ENCODE data around the gene STS. TPM values are rescaled to one million over a fixed set of nuclear protein-coding genes. Genes with fewer than 3 reads are reported as not detected.

Gene STS
- total RNA-seq, 1 donor from 2014 or later, result 18.3 TPM

DNA sequence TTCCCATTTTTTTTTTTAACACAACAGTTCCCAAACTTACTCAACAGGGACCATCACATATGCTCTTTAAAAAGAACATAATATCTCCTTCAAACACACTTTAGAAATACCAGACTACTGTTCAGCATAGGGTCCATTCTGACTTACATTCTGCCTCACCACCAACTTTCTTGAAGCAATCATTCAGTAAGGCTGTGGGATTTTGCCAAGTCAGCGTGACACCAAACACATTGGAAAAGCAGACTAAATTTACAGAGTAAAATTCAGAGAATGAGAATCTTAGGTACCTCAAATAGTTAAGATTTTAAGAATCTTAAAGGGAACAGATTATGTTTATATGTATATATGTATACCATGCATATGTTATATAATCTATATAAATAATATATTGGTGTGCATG is 7.7 kb downstream of the STS start:
- Mint-ChIP-seq H3K36me3 (peaks cover 3% of the 10 kb centered on the region), H3K27ac (no peak overlapping the region), H3K9me3 (no peaks in the 10 kb centered on the region), H3K4me1 (ENCODE audit: unreplicated experiment) (peaks cover 24% of the 10 kb centered on the region), H3K4me3 (no peak overlapping the region), H3K27me3 (peaks cover 5% of the 10 kb centered on the region)
- DNase-seq (ENCODE audit: extremely low spot score, unreplicated experiment), result no peak
- TF ChIP-seq, protein P1, sequence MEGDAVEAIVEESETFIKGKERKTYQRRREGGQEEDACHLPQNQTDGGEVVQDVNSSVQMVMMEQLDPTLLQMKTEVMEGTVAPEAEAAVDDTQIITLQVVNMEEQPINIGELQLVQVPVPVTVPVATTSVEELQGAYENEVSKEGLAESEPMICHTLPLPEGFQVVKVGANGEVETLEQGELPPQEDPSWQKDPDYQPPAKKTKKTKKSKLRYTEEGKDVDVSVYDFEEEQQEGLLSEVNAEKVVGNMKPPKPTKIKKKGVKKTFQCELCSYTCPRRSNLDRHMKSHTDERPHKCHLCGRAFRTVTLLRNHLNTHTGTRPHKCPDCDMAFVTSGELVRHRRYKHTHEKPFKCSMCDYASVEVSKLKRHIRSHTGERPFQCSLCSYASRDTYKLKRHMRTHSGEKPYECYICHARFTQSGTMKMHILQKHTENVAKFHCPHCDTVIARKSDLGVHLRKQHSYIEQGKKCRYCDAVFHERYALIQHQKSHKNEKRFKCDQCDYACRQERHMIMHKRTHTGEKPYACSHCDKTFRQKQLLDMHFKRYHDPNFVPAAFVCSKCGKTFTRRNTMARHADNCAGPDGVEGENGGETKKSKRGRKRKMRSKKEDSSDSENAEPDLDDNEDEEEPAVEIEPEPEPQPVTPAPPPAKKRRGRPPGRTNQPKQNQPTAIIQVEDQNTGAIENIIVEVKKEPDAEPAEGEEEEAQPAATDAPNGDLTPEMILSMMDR (conservative IDR thresholded peaks at IDR 0.05), result no peak

DNA sequence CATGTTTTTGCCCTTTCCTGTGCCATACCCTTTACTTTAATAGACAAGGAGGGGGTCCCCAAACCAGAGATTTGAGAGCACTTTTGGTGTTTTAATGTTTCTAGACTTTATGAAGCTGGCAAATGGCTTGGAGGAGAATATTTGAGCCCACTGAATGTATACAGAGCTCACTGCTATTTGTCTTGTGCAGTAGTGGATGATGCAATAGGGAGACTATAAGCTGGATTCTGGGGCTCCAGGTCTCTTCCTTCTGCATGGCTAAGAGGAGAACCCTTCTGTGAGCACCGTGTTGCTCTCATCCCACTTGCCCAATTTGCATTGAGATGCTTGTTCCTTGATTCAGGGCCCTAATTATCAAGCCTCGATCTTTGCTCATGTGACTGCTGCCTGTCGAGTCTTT is 9.4 kb downstream of the STS start:
- H3K27ac Mint-ChIP-seq, result no peak overlapping the region

DNA sequence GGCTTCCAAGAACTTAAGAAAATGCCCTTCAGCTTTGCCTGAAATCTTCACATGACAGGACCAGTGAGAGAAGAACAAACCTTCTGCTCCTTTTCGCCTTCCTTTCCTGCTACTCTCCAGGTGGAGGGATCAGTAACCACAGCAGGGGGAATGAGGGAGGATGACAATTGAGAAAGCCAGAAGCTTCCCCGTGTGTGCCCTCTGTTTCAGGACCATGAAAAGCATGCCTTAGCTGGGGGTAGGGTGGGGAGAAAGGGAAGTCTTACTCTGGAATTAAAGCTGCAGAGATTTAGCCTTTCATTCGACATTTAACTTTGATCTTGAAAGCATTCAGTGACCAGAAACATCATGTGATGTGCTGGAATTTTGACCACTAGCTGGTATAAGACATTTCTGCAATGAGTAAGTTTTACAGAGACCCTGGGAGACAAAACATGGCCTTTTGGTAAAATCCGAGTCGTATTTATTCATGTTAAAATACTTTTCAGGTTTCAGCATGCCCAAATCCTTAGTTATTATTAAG is 11.0 kb downstream of the STS start:
- no peak overlapping the region for H3K4me3 Mint-ChIP-seq
- DNase-seq (ENCODE audit: extremely low spot score, unreplicated experiment), result no peak
- H3K27me3 Mint-ChIP-seq, result peaks cover 5% of the 10 kb centered on the region
- H3K36me3 Mint-ChIP-seq, result peaks cover 3% of the 10 kb centered on the region
- H3K4me1 Mint-ChIP-seq (ENCODE audit: unreplicated experiment), result peaks cover 24% of the 10 kb centered on the region
- TF ChIP-seq, protein P1 (conservative IDR thresholded peaks at IDR 0.05), result no peak
- no peaks in the 10 kb centered on the region for H3K9me3 Mint-ChIP-seq
- H3K27ac Mint-ChIP-seq, result no peak overlapping the region

More for the DNA sequence above, 9.4 kb downstream of the STS start:
- H3K27me3 Mint-ChIP-seq, result peaks cover 5% of the 10 kb centered on the region
- no peak overlapping the region for H3K4me3 Mint-ChIP-seq
- peaks cover 3% of the 10 kb centered on the region for H3K36me3 Mint-ChIP-seq
- H3K4me1 Mint-ChIP-seq (ENCODE audit: unreplicated experiment), result peaks cover 24% of the 10 kb centered on the region
- no peak for DNase-seq (ENCODE audit: extremely low spot score, unreplicated experiment)
- H3K9me3 Mint-ChIP-seq, result no peaks in the 10 kb centered on the region
- TF ChIP-seq, protein P1 (conservative IDR thresholded peaks at IDR 0.05), result no peak

DNA sequence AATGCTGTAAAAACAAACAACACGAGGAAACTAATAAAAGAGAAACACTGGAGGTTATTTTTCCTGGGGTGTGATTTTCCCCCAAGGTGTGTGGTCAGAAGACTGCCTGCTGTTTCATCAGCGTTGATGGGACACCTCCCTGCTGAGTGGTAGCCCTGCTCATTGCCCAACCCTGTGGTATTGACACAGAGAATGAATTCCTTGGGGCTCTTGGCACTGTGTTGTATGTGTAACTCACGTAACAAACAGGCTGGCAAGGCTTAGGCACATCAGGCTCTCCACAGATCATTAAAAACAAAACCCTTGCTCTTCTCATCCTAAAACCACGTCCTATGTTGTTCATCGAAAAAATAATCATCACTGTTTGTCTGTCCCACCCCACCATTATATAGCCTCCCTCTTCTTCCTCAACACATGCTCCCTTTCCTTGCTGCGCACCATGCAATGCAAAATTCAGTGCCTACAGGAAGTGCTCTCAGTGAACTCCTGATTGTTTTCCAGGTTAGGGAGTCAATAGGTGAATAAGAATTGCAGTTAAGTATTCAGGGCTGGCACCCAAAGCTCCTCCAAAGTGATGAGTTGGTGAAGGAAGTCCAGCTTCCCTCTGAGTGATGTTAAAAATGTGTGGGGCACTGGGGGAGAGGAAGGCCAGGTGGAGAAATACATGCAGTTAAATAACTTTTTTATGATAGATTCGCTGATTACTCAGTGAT is 11.8 kb downstream of the STS start:
- Mint-ChIP-seq H3K27ac (no peak overlapping the region), H3K27me3 (peaks cover under 1% of the 10 kb centered on the region), H3K4me1 (ENCODE audit: unreplicated experiment) (peaks cover 19% of the 10 kb centered on the region), H3K36me3 (peaks cover 3% of the 10 kb centered on the region), H3K4me3 (no peak overlapping the region), H3K9me3 (no peaks in the 10 kb centered on the region)
- no peak for DNase-seq (ENCODE audit: extremely low spot score, unreplicated experiment)
- TF ChIP-seq, protein P1 (conservative IDR thresholded peaks at IDR 0.05), result no peak

DNA sequence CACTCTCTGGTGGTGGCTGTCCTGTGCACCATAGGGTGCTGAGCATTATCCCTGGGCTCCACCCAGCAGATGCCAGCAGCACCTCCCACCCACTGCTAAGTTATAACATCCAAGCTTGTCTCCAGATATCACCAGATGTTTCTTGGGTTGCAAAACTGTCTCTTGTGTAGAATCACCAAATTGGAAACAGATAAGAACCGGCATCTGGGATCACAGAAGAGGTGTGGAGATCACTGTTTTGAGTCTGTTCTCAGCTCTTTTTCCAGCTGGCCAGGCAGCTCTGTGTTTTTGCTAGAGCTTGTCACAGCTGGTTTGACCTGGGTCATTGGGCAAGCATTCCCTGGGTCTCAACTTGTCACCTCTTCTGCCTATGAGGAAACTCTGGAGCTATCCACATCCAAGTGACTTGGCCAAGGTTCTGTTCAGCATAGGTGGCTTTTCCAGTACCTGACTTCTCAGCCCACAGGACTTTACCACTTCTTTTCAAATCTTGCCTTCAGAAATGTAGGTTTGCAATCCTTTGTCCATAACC is 15.7 kb downstream of the STS start:
- Mint-ChIP-seq H3K27ac (no peak overlapping the region), H3K9me3 (no peaks in the 10 kb centered on the region), H3K27me3 (no peaks in the 10 kb centered on the region), H3K4me3 (no peak overlapping the region), H3K36me3 (peaks cover 3% of the 10 kb centered on the region), H3K4me1 (ENCODE audit: unreplicated experiment) (peaks cover 15% of the 10 kb centered on the region)
- DNase-seq (ENCODE audit: extremely low spot score, unreplicated experiment), result no peak
- TF ChIP-seq, protein P1 (conservative IDR thresholded peaks at IDR 0.05), result no peak

Measured in type B pancreatic cell (in vitro differentiated cells).